ENCODE results near the gene ZNF740.

ZNF740 gene

DNA sequence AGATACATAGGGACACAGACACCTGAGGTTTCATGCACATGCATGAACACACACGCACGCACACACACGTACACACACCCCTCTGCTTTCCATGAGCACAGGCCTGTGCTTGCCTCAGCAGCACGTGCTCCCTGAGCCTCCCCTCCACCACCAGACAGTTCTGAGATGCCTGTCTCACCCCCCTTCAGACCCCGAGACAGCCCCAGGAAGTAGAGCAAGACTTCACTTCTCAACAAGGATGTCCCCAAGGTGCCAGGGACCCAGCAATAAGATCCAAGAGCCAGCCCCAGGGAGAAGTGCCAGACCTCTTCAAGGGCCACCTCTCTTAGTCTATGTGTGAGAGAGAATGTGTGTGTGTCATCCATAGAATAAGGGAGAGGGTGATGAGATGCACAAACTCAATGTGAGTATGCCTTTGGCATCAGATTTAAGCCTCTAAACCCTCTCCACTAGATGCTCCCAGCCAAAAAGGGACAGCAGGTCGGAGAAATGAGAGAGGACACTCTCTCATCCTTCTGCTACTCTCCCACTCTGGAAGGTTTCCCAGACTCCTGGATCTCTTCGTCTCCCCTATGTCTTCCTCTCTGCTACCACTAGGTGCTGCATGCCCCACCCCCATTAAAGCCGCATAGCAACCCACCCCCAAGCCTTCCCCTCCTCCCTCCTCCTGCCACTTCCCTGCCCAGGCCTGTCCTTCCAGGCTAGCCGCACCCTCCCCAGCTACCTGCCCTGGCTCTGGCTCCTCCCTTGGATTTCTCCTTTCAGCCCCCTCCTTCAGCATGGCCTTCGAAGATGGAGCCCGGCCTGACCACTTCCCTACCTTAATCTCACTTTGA lies 43.8 kb downstream of the ZNF740 start:
- no peaks in the 10 kb centered on the region for H3K9me3 ChIP-seq (ENCODE audit: control insufficient read depth, insufficient read depth, low read depth, low read length)
- ChIA-PET CTCF (interaction anchor here (0.6 to 1.3 kb wide), 6 partner anchors 9 to 62 kb away, joined by 3 to 5 read pairs (median 3); no protein-coding TSS in a partner anchor), POLR2A (interaction anchor here (0.6 to 1.0 kb wide), 3 partner anchors 10 to 901 kb away, joined by 3 to 5 read pairs (median 4); no protein-coding TSS in a partner anchor)
- no peak overlapping the region for H3K27ac ChIP-seq (ENCODE audit: extremely low read depth, low read depth, low read length)
- no peaks in the 10 kb centered on the region for H3K36me3 ChIP-seq (ENCODE audit: control insufficient read depth in 2 of 2, insufficient read depth in 1 of 2, low read length in 2 of 2)
- H3K4me1 ChIP-seq (ENCODE audit: control insufficient read depth, insufficient read depth, low read length): peaks cover 4% of the 10 kb centered on the region
- no peak overlapping the region for H3K4me3 ChIP-seq (ENCODE audit: low read depth, low read length)
- TF ChIP-seq, protein P1, sequence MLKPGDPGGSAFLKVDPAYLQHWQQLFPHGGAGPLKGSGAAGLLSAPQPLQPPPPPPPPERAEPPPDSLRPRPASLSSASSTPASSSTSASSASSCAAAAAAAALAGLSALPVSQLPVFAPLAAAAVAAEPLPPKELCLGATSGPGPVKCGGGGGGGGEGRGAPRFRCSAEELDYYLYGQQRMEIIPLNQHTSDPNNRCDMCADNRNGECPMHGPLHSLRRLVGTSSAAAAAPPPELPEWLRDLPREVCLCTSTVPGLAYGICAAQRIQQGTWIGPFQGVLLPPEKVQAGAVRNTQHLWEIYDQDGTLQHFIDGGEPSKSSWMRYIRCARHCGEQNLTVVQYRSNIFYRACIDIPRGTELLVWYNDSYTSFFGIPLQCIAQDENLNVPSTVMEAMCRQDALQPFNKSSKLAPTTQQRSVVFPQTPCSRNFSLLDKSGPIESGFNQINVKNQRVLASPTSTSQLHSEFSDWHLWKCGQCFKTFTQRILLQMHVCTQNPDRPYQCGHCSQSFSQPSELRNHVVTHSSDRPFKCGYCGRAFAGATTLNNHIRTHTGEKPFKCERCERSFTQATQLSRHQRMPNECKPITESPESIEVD (tag by site-specific recombination; IDR thresholded peaks at IDR 0.05): no peak
- TF ChIP-seq ZFHX2 (tag by site-specific recombination; conservative IDR thresholded peaks at IDR 0.05) (peak; percentile 14; the same call in 1 of the 2 replicates), ZNF324 (tag by site-specific recombination; IDR thresholded peaks at IDR 0.05) (no peak), KLF8 (tag by site-specific recombination; IDR thresholded peaks at IDR 0.05) (no peak), ZNF10 (tag by site-specific recombination; IDR thresholded peaks at IDR 0.05) (no peak), ZNF639 (tag by site-specific recombination; IDR thresholded peaks at IDR 0.05) (no peak), ZFP69B (tag by site-specific recombination; IDR thresholded peaks at IDR 0.05) (no peak), ZSCAN23 (tag by site-specific recombination; IDR thresholded peaks at IDR 0.05) (no peak), KLF1 (tag by site-specific recombination; IDR thresholded peaks at IDR 0.05) (peak; percentile 15; the same call in 1 of the 2 replicates), ZNF473 (tag by site-specific recombination; IDR thresholded peaks at IDR 0.05) (no peak), ZNF623 (tag by site-specific recombination; IDR thresholded peaks at IDR 0.05) (no peak), ZNF707 (tag by site-specific recombination; IDR thresholded peaks at IDR 0.05) (no peak), ZNF549 (tag by site-specific recombination; IDR thresholded peaks at IDR 0.05) (no peak), ZNF2 (tag by site-specific recombination; IDR thresholded peaks at IDR 0.05) (no peak), SETDB1 (IDR thresholded peaks at IDR 0.05; ENCODE audit: insufficient read length, low read length) (no peak), ZNF677 (tag by site-specific recombination; IDR thresholded peaks at IDR 0.05) (no peak), ZNF426 (tag by site-specific recombination; IDR thresholded peaks at IDR 0.05) (no peak), ZNF596 (tag by site-specific recombination; IDR thresholded peaks at IDR 0.05) (no peak), ZNF16 (tag by site-specific recombination; IDR thresholded peaks at IDR 0.05; ENCODE audit: low read depth) (no peak)
- TF ChIP-seq, protein P2, sequence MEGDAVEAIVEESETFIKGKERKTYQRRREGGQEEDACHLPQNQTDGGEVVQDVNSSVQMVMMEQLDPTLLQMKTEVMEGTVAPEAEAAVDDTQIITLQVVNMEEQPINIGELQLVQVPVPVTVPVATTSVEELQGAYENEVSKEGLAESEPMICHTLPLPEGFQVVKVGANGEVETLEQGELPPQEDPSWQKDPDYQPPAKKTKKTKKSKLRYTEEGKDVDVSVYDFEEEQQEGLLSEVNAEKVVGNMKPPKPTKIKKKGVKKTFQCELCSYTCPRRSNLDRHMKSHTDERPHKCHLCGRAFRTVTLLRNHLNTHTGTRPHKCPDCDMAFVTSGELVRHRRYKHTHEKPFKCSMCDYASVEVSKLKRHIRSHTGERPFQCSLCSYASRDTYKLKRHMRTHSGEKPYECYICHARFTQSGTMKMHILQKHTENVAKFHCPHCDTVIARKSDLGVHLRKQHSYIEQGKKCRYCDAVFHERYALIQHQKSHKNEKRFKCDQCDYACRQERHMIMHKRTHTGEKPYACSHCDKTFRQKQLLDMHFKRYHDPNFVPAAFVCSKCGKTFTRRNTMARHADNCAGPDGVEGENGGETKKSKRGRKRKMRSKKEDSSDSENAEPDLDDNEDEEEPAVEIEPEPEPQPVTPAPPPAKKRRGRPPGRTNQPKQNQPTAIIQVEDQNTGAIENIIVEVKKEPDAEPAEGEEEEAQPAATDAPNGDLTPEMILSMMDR (tag by site-specific recombination; IDR thresholded peaks at IDR 0.05): peak; percentile 27; the same call in 1 of the 2 replicates
- TF ChIP-seq, protein P3, sequence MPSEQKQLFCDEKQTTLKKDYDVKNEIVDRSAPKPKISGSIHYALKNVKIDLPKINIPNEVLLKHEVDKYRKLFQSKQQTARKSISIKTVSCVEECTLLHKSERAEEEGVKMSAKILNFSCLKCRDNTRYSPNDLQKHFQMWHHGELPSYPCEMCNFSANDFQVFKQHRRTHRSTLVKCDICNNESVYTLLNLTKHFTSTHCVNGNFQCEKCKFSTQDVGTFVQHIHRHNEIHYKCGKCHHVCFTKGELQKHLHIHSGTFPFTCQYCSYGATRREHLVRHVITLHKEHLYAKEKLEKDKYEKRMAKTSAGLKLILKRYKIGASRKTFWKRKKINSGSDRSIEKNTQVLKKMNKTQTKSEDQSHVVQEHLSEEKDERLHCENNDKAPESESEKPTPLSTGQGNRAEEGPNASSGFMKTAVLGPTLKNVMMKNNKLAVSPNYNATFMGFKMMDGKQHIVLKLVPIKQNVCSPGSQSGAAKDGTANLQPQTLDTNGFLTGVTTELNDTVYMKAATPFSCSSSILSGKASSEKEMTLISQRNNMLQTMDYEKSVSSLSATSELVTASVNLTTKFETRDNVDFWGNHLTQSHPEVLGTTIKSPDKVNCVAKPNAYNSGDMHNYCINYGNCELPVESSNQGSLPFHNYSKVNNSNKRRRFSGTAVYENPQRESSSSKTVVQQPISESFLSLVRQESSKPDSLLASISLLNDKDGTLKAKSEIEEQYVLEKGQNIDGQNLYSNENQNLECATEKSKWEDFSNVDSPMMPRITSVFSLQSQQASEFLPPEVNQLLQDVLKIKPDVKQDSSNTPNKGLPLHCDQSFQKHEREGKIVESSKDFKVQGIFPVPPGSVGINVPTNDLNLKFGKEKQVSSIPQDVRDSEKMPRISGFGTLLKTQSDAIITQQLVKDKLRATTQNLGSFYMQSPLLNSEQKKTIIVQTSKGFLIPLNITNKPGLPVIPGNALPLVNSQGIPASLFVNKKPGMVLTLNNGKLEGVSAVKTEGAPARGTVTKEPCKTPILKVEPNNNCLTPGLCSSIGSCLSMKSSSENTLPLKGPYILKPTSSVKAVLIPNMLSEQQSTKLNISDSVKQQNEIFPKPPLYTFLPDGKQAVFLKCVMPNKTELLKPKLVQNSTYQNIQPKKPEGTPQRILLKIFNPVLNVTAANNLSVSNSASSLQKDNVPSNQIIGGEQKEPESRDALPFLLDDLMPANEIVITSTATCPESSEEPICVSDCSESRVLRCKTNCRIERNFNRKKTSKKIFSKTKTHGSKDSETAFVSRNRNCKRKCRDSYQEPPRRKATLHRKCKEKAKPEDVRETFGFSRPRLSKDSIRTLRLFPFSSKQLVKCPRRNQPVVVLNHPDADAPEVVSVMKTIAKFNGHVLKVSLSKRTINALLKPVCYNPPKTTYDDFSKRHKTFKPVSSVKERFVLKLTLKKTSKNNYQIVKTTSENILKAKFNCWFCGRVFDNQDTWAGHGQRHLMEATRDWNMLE (tag by site-specific recombination; conservative IDR thresholded peaks at IDR 0.05; ENCODE audit: low read depth): no peak
- TF ChIP-seq, protein P4, sequence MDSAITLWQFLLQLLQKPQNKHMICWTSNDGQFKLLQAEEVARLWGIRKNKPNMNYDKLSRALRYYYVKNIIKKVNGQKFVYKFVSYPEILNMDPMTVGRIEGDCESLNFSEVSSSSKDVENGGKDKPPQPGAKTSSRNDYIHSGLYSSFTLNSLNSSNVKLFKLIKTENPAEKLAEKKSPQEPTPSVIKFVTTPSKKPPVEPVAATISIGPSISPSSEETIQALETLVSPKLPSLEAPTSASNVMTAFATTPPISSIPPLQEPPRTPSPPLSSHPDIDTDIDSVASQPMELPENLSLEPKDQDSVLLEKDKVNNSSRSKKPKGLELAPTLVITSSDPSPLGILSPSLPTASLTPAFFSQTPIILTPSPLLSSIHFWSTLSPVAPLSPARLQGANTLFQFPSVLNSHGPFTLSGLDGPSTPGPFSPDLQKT (IDR thresholded peaks at IDR 0.05; ENCODE audit: borderline replicate concordance, low read depth, low read length): no peak
- TF ChIP-seq, protein P5, sequence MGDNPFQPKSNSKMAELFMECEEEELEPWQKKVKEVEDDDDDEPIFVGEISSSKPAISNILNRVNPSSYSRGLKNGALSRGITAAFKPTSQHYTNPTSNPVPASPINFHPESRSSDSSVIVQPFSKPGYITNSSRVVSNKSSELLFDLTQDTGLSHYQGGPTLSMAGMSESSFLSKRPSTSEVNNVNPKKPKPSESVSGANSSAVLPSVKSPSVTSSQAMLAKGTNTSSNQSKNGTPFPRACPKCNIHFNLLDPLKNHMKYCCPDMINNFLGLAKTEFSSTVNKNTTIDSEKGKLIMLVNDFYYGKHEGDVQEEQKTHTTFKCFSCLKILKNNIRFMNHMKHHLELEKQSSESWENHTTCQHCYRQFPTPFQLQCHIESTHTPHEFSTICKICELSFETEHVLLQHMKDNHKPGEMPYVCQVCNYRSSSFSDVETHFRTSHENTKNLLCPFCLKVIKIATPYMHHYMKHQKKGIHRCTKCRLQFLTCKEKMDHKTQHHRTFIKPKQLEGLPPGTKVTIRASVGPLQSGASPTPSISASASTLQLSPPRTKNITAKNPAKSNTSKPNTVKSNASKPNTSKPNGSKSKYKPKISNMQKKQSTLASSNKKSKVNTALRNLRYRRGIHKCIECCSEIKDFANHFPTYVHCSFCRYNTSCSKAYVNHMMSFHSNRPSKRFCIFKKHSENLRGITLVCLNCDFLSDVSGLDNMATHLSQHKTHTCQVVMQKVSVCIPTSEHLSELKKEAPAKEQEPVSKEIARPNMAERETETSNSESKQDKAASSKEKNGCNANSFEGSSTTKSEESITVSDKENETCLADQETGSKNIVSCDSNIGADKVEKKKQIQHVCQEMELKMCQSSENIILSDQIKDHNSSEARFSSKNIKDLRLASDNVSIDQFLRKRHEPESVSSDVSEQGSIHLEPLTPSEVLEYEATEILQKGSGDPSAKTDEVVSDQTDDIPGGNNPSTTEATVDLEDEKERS (tag by site-specific recombination; IDR thresholded peaks at IDR 0.05): no peak
